K562 (cell line): Measurements from ENCODE around the gene ZMAT1. TPM values are rescaled to one million over a fixed set of nuclear protein-coding genes. Genes with fewer than 3 reads are reported as not detected.

Experiments used
- ATAC-seq: fragments of 200-7000 bp; cut with Tn5 transposase; 3 replicates; pipeline ENCODE4 v1.9.1; 2020; ENCODE audit warnings: moderate library complexity
- BruUV-seq: library from RNA; stranded (reverse); fragments of 400-500 nt; replicated peaks from 2 replicates; lab custom pipeline; 2021; lab: Mats Ljungman, UMichigan
- CTCF ChIA-PET: fragments of 300-600 bp; formaldehyde crosslinking; extraction: SDS; loops from one replicate; lab custom pipeline; 2021; ENCODE audit warnings: low intra/inter-chr PET ratio; lab: Yijun Ruan, JAX
- POLR2A ChIA-PET: fragments of 300-600, 350-650 bp; sonication (Branson Sonifier 250); formaldehyde crosslinking; extraction: SDS; loops from one replicate; lab custom pipeline; 2021; ENCODE audit warnings: antibody characterized with exemption, inconsistent platforms; lab: Yijun Ruan, JAX
- DNase-seq, 4 experiments: peaks; one replicate each; pipeline versions ENCODE4 v3.0.0 to v3.0.0-alpha.2; 2011 to 2018; ENCODE audit warnings: low spot score in 3 of 4, mixed read lengths in 3 of 4; ENCODE audit errors: extremely low read depth in 1 of 4
- FAIRE-seq: peaks from 2 replicates; lab custom pipeline; 2011; peaks lifted over from hg19 to GRCh38; lab: Jason Lieb, UNC
- H2AFZ ChIP-seq: 2 replicates; pipeline ENCODE4 v1.6.0; 2011; ENCODE audit warnings: low read depth, low read length, control low read depth, inconsistent platforms
- H3K27ac ChIP-seq: fragments of 200-600 bp; 3 replicates; pipeline ENCODE4 v1.8.0; 2011; ENCODE audit warnings: low read depth, mild to moderate bottlenecking, control low read depth, inconsistent platforms, low read length, moderate library complexity, mixed read lengths; ENCODE audit errors: extremely low read depth
- H3K27me3 ChIP-seq, 2 experiments: fragments of 300-600 bp in 1 of 2; 2 replicates in 1 of 2; 3 replicates in 1 of 2; pipeline versions ENCODE4 v1.6.0 to v1.8.0; 2011; ENCODE audit warnings: inconsistent platforms in 2 of 2, low read length in 2 of 2, mild to moderate bottlenecking in 1 of 2, mixed read lengths in 1 of 2, moderate library complexity in 1 of 2; ENCODE audit not compliant: control insufficient read depth in 2 of 2, insufficient read depth in 2 of 2
- H3K36me3 ChIP-seq: fragments of 300-600 bp; 3 replicates; pipeline ENCODE4 v1.8.0; 2011; ENCODE audit warnings: mild to moderate bottlenecking, low read length, inconsistent platforms; ENCODE audit not compliant: control insufficient read depth, insufficient read depth
- H3K4me1 ChIP-seq, 2 experiments: fragments of 200-600 bp in 1 of 2; replicated peaks in 1 of 2; 2 replicates in 1 of 2; 3 replicates in 1 of 2; pipeline versions ENCODE4 v1.5.1 to v1.8.0; 2011; ENCODE audit warnings: inconsistent platforms in 2 of 2, low read length in 2 of 2, mild to moderate bottlenecking in 1 of 2, mixed read lengths in 1 of 2, moderate library complexity in 1 of 2; ENCODE audit not compliant: control insufficient read depth in 2 of 2, insufficient read depth in 2 of 2
- H3K4me2 ChIP-seq: 2 replicates; pipeline ENCODE4 v1.6.1; 2011; ENCODE audit warnings: low read length, control low read depth, inconsistent platforms, mixed read lengths; ENCODE audit not compliant: insufficient read depth
- H3K4me3 ChIP-seq: fragments of 200-600 bp; sonication (generic), shearing (Covaris generic); 2 replicates; pipeline ENCODE4 v1.5.1; 2016; ENCODE audit warnings: control low read depth, inconsistent platforms
- H3K79me2 ChIP-seq: fragments of 200-600 bp; 3 replicates; pipeline ENCODE4 v1.8.0; 2011; ENCODE audit warnings: low read length, inconsistent platforms; ENCODE audit not compliant: control insufficient read depth, insufficient read depth
- H3K9ac ChIP-seq, 2 experiments: 2 replicates each; pipeline versions ENCODE4 v1.6.0 to v1.6.1; 2011; ENCODE audit warnings: low read depth in 2 of 2, low read length in 2 of 2, control low read depth in 1 of 2, inconsistent platforms in 1 of 2, mild to moderate bottlenecking in 1 of 2, mixed read lengths in 1 of 2; ENCODE audit not compliant: insufficient read depth in 1 of 2
- H3K9me1 ChIP-seq: one replicate; pipeline ENCODE4 v1.6.0; 2011; ENCODE audit warnings: inconsistent platforms, mild to moderate bottlenecking, low read length, moderate library complexity; ENCODE audit not compliant: control insufficient read depth, insufficient read depth
- H3K9me3 ChIP-seq: replicated peaks from 2 replicates; pipeline ENCODE4 v1.5.1; 2011; ENCODE audit warnings: low read depth, low read length, inconsistent platforms; ENCODE audit not compliant: control insufficient read depth, insufficient read depth
- H4K20me1 ChIP-seq: replicated peaks from 2 replicates; pipeline ENCODE4 v1.6.1; 2011; ENCODE audit warnings: low read length, inconsistent platforms, mixed read lengths; ENCODE audit not compliant: control insufficient read depth, insufficient read depth
- BRCA1 ChIP-seq, 2 experiments: fragments of 450-650 bp in 1 of 2; sonication (generic) in 1 of 2; formaldehyde crosslinking in 1 of 2; IDR thresholded peaks; 2 replicates each; pipeline versions ENCODE4 v1.5.0 to v1.6.1; 2017 to 2020; ENCODE audit warnings: mild to moderate bottlenecking in 1 of 2, missing genetic modification reagents in 1 of 2
- FOXK2 ChIP-seq, 2 experiments: fragments of 450-650 bp; IDR thresholded peaks in 1 of 2; conservative IDR thresholded peaks in 1 of 2; 2 replicates each; pipeline ENCODE4 v1.6.1; 2016; ENCODE audit warnings: low read depth in 2 of 2, mild to moderate bottlenecking in 1 of 2
- HIVEP1 ChIP-seq: fragments of 250-450 bp; sonication (Bioruptor Pico); IDR thresholded peaks from 2 replicates; pipeline ENCODE4 v1.4.0; 2020; ENCODE audit warnings: mild to moderate bottlenecking
- KAT2B ChIP-seq: IDR thresholded peaks from one replicate; pipeline ENCODE4 v1.6.1; 2012; ENCODE audit warnings: low read depth, mild to moderate bottlenecking, control low read depth, inconsistent platforms, low read length, moderate library complexity
- MYNN ChIP-seq, 2 experiments: sonication (generic); formaldehyde crosslinking in 1 of 2; IDR thresholded peaks; 2 replicates each; pipeline versions ENCODE4 v1.5.0 to v1.6.1; 2016 to 2020; ENCODE audit warnings: antibody characterized with exemption in 1 of 2, missing genetic modification reagents in 1 of 2
- POLR2B ChIP-seq: fragments of 450-650 bp; IDR thresholded peaks from 2 replicates; pipeline ENCODE4 v1.6.1; 2018; ENCODE audit warnings: low read depth; ENCODE audit not compliant: partially characterized antibody
- ZNF830 ChIP-seq: fragments of 250-450 bp; sonication (Bioruptor Pico); IDR thresholded peaks from 2 replicates; pipeline ENCODE4 v1.5.0; 2021; ENCODE audit warnings: mild to moderate bottlenecking
- WGBS: fragments of 100-300 bp; shearing (Covaris generic); methylation state at CpG from one replicate; pipeline ENCODE4 v1.1.6; 2016; ENCODE audit warnings: low coverage, mixed read lengths; ENCODE audit not compliant: insufficient coverage; ENCODE audit errors: missing lambda C conversion rate; 5-methylcytosine and 5-hydroxymethylcytosine counted together
- in situ Hi-C: fragments of 300-500 bp; cut with MboI; formaldehyde crosslinking; loops from 4 replicates; pipeline ENCODE4 v1.15.0; 2018; ENCODE audit warnings: inconsistent platforms, mixed read lengths
- intact Hi-C: fragments of 100-400 bp; cut with micrococcal nuclease; formaldehyde crosslinking; loops from 2 replicates; pipeline ENCODE4 v1.14.2; 2022
- polyA plus RNA-seq, 8 experiments: library from polyadenylated mRNA; depleted of rRNA in 4 of 8; stranded (reverse) in 5 of 8; unstranded in 3 of 8; fragments of >200 nt; fragmentation: Nextera tagmentation in 2 of 8; fragmentation: Illumina TruSeq in 1 of 8; extraction: Ambion mirVana in 2 of 8; extraction: Trizol in 1 of 8; gene quantifications; 2 replicates each; pipeline versions ENCODE4 v1.2.1 to v1.2.3, GENCODE V29; 2011 to 2014; ENCODE audit warnings: inconsistent platforms in 1 of 8, missing spikeins in 1 of 8
- total RNA-seq, 7 experiments: library from RNA; depleted of rRNA in 6 of 7; stranded (reverse); fragments of >200 nt in 6 of 7; fragmentation: Illumina TruSeq in 2 of 7; extraction: Trizol in 2 of 7; gene quantifications; 2 replicates each; pipeline versions ENCODE4 v1.2.1 to v1.2.3, GENCODE V29; 2011 to 2021; ENCODE audit warnings: low replicate concordance in 1 of 7
- TF ChIP-seq, protein P1 (sequence below), 2 experiments: IDR thresholded peaks in 1 of 2; conservative IDR thresholded peaks in 1 of 2; 2 replicates each; pipeline ENCODE4 v1.6.1; 2016; ENCODE audit warnings: low read depth in 2 of 2, mild to moderate bottlenecking in 1 of 2, missing compliant biosample characterization in 1 of 2, missing genetic modification characterization in 1 of 2, moderate library complexity in 1 of 2

ZMAT1 gene
- total and polyA plus RNA-seq, 9 of the 15 experiments (the other 6 are each of a cell fraction or from before 2014, with no cell fraction given): 0.03 to 0.05 (median 0.04) TPM; not detected in 3

- POLR2A ChIA-PET: interaction anchor here (0.6 to 1.2 kb wide), 2 partner anchors 541 to 546 kb away, joined by 3 to 4 read pairs; no protein-coding TSS in a partner anchor
- no peaks in the 10 kb centered on the region for H3K27me3 ChIP-seq
- intact Hi-C loops: no loop called here
- TF ChIP-seq MYNN (IDR thresholded peaks at IDR 0.05): no peak
- TF ChIP-seq MYNN (CRISPR knock-in tag; IDR thresholded peaks at IDR 0.05): no peak
- no peak for TF ChIP-seq FOXK2 (conservative IDR thresholded peaks at IDR 0.05 in 1 of 2, IDR thresholded peaks at IDR 0.05 in 1 of 2; ENCODE audit: low read depth in 2 of 2)
- TF ChIP-seq ZNF830: no peak
- TF ChIP-seq HIVEP1 (CRISPR knock-in tag): no peak
- TF ChIP-seq, protein P1, sequence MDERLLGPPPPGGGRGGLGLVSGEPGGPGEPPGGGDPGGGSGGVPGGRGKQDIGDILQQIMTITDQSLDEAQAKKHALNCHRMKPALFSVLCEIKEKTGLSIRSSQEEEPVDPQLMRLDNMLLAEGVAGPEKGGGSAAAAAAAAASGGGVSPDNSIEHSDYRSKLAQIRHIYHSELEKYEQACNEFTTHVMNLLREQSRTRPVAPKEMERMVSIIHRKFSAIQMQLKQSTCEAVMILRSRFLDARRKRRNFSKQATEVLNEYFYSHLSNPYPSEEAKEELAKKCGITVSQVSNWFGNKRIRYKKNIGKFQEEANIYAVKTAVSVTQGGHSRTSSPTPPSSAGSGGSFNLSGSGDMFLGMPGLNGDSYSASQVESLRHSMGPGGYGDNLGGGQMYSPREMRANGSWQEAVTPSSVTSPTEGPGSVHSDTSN (CRISPR knock-in tag; IDR thresholded peaks at IDR 0.05; ENCODE audit: low read depth): no peak
- TF ChIP-seq, protein P1 (tag; conservative IDR thresholded peaks at IDR 0.05; ENCODE audit: low read depth): no peak
- TF ChIP-seq KAT2B: no peak
- no peak for TF ChIP-seq BRCA1 (IDR thresholded peaks at IDR 0.05)
- TF ChIP-seq BRCA1 (CRISPR knock-in tag; IDR thresholded peaks at IDR 0.05): no peak
- TF ChIP-seq POLR2B: no peak
- TF ChIP-seq, all 486 proteins: peak for 0
- in situ Hi-C loops: no loop called here
- CTCF ChIA-PET: no interaction called here
- FAIRE-seq (no peak), ATAC-seq (no peak), DNase-seq (no peak)
- no TSS peak for BruUV-seq
- H3K4me1 ChIP-seq: no peaks in the 10 kb centered on the region; a peak in 2 of 5 replicates
- H3K79me2 ChIP-seq: no peaks in the 10 kb centered on the region
- no peak overlapping the region for H3K27ac ChIP-seq
- H3K36me3 ChIP-seq: no peaks in the 10 kb centered on the region
- no peak overlapping the region for H2AFZ ChIP-seq
- H4K20me1 ChIP-seq: no peaks in the 10 kb centered on the region
- WGBS: 0% methylated on average over 5 of the region's 6 CpGs
- H3K4me2 ChIP-seq: peak overlapping the region; percentile 27
- peak overlapping the region; percentile 48 for H3K4me3 ChIP-seq
- H3K9ac ChIP-seq: no peak overlapping the region
- H3K9me1 ChIP-seq: no peaks in the 10 kb centered on the region
- H3K9me3 ChIP-seq: no peaks in the 10 kb centered on the region
Observed at GRCh38 chrX:101931136-101931487, 715 bp downstream of the ZMAT1 start.
